ENCODE measurements around the gene LCAT.
A peak's percentile ranks its signal among the peaks of the same experiment; 100 is the strongest.

Gene LCAT

DNA sequence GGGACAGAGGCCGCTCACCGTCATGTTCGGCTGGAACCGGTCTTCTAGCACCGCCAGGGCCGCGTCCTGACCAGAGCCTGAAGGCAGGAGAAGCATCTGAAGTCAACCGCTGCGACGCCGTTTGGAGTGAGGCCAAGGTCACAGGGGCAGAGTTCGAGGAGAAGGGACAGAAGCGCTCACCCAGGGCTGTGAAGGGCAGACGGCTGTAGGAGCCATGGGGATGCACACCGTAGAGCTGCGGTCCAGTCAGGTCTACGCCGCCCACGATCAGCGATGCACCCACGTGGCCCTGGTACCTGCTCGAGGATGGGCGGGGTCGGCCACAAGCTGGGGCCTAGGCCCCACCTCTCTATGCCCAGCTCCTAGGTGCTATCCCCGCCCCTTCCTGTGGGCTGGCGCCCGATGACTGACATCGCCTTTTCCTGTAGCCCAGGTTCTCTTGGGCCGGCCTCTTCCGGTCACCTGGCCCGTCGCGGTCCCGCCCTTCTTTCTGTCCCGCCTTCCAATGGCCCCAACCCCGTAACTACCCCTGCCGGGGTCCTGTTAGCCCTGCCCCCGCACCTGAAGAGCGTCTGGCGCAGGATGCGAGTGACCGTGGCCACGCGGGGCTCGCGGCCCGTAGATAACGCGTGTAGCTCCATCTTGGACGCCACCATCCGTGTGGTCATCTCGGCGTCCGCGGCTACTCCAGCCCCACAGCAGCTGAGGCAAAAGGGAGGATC, 8.4 kb downstream of the LCAT start:
- Mint-ChIP-seq H3K4me3 (peak overlapping the region; percentile 92), H3K4me1 (peaks cover 22% of the 10 kb centered on the region), H3K9me3 (no peaks in the 10 kb centered on the region), H3K27me3 (no peaks in the 10 kb centered on the region), H3K27ac (peak overlapping the region; percentile 86), H3K36me3 (peaks cover 13% of the 10 kb centered on the region)
- DNase-seq (ENCODE audit: low spot score in 2 of 2) = peak; percentile 75 to 88
- peak; percentile 88 for ATAC-seq (ENCODE audit: low read depth)

GRCh38 chr16:67935101-67935401, 8.9 kb downstream of the LCAT start:
- Mint-ChIP-seq H3K9me3 (no peaks in the 10 kb centered on the region), H3K27ac (peak overlapping the region; percentile 86), H3K36me3 (peaks cover 13% of the 10 kb centered on the region), H3K4me1 (peaks cover 18% of the 10 kb centered on the region), H3K4me3 (peak overlapping the region; percentile 92), H3K27me3 (no peaks in the 10 kb centered on the region)
- ATAC-seq (ENCODE audit: low read depth) = no peak
- no peak for DNase-seq (ENCODE audit: low spot score in 2 of 2)

- Mint-ChIP-seq H3K4me1 (peaks cover 14% of the 10 kb centered on the region), H3K27ac (peak overlapping the region; percentile 86), H3K4me3 (peak overlapping the region; percentile 8), H3K27me3 (no peaks in the 10 kb centered on the region), H3K36me3 (peaks cover 13% of the 10 kb centered on the region), H3K9me3 (no peaks in the 10 kb centered on the region)
- no peak for DNase-seq (ENCODE audit: low spot score in 2 of 2)
- no peak for ATAC-seq (ENCODE audit: low read depth)
These were observed 9.4 kb downstream of the LCAT start for GRCh38 chr16:67934306-67935100.

- Mint-ChIP-seq H3K27me3 (no peaks in the 10 kb centered on the region), H3K9me3 (no peaks in the 10 kb centered on the region), H3K4me3 (no peak overlapping the region), H3K4me1 (peaks cover 14% of the 10 kb centered on the region), H3K27ac (no peak overlapping the region), H3K36me3 (peaks cover 13% of the 10 kb centered on the region)
- DNase-seq (ENCODE audit: low spot score in 2 of 2) (no peak), ATAC-seq (ENCODE audit: low read depth) (no peak)
These were observed 10.1 kb downstream of the LCAT start for GRCh38 chr16:67933805-67934204.

GRCh38 chr16:67932462-67932840, 11.5 kb downstream of the LCAT start:
- Mint-ChIP-seq H3K4me1 (peaks cover 18% of the 10 kb centered on the region), H3K27me3 (no peaks in the 10 kb centered on the region), H3K4me3 (no peak overlapping the region), H3K9me3 (no peaks in the 10 kb centered on the region), H3K36me3 (peaks cover 16% of the 10 kb centered on the region), H3K27ac (no peak overlapping the region)
- no peak for ATAC-seq (ENCODE audit: low read depth)
- no peak for DNase-seq (ENCODE audit: low spot score in 2 of 2)

- no peak for DNase-seq (ENCODE audit: low spot score in 2 of 2)
These were observed 12.0 kb downstream of the LCAT start, which contains the start of gene CTRL for GRCh38 chr16:67931712-67932461. Gene CTRL, minus strand, starts transcription at chr16:67931862. Its CDS starts 10 bp downstream, at chr16:67931852.

DNA sequence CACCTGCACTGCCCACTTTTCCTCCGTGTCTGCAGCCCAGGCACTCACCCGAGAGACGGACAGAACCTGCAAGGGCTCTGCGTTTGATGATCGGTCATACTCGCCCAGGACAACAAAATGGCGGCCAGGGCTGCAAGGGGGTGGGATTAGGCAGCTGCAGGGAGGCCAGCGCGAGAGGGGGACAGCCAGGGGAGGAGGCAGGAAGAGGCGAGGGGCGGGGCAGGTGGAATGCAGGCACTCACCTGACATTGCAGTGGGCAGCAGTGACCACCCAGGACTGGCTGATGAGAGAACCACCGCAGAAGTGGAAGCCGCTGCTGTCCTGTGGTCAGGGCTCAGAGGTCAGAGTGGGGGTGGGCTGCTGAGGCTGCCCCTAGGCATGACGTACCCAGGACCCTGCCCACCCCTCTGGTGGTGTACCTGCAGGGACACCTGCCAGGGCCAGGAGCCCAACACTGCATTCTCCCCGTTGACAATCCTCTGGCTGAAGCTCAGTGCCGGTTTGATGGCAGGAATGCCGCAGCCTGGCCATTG, 13.2 kb downstream of the LCAT start:
- no peaks in the 10 kb centered on the region for H3K9me3 Mint-ChIP-seq
- H3K4me3 Mint-ChIP-seq = no peak overlapping the region
- ATAC-seq (ENCODE audit: low read depth) = no peak

More at GRCh38 chr16:67931712-67932461, 12.0 kb downstream of the LCAT start, which contains the start of gene CTRL:
- no peaks in the 10 kb centered on the region for H3K27me3 Mint-ChIP-seq
- H3K27ac Mint-ChIP-seq = no peak within 1 kb of the TSS
- H3K4me3 Mint-ChIP-seq = no peak within 1 kb of the TSS
- peaks cover 12% of the 10 kb centered on the region for H3K4me1 Mint-ChIP-seq
- peaks cover 16% of the 10 kb centered on the region for H3K36me3 Mint-ChIP-seq
- no peaks in the 10 kb centered on the region for H3K9me3 Mint-ChIP-seq
- no peak for ATAC-seq (ENCODE audit: low read depth)

GRCh38 chr16:67930191-67930590, 13.7 kb downstream of the LCAT start:
- Mint-ChIP-seq H3K27ac (no peak overlapping the region), H3K4me3 (no peak overlapping the region), H3K9me3 (no peaks in the 10 kb centered on the region), H3K4me1 (peaks cover 22% of the 10 kb centered on the region), H3K27me3 (no peaks in the 10 kb centered on the region), H3K36me3 (peaks cover 13% of the 10 kb centered on the region)
- DNase-seq (ENCODE audit: low spot score in 2 of 2) (no peak), ATAC-seq (ENCODE audit: low read depth) (no peak)

More for the DNA sequence above, 13.2 kb downstream of the LCAT start:
- no peak overlapping the region for H3K27ac Mint-ChIP-seq
- no peak for DNase-seq (ENCODE audit: low spot score in 2 of 2)
- H3K4me1 Mint-ChIP-seq = peaks cover 20% of the 10 kb centered on the region
- H3K36me3 Mint-ChIP-seq = peaks cover 16% of the 10 kb centered on the region
- no peaks in the 10 kb centered on the region for H3K27me3 Mint-ChIP-seq

DNA sequence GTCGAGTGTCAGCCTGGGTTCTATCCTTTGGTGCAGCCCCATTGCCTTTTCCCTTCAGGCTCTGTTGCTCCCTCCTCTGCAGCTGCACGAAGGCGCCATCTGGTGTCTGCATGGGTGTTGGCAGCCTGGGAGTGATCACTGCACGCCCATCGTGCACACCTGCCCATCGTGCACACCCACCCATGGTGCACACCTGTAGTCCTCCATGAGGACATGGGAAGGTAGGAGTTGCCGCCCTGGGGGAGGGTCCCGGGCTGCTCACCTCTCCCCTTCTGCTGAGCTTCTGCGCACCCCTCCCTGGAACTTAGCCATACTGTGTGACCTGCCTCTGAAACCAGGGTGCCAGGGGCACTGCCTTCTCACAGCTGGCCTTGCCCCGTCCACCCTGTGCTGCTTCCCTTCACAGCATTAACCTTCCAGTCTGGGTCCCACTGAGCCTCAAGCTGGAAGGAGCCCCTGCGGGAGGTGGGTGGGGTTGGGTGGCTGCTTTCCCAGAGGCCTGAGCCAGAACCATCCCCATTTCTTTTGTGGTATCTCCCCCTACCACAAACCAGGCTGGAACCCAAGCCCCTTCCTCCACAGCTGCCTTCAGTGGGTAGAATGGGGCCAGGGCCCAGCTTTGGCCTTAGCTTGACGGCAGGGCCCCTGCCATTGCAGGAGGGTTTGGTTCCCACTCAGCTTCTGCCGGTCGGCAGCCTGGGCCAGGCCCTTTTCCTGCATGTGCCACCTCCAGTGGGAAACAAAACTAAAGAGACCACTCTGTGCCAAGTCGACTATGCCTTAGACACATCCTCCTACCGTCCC, 15.2 kb downstream of the LCAT start:
- DNase-seq (ENCODE audit: low spot score in 2 of 2) (peak; percentile 72 to 74), ATAC-seq (ENCODE audit: low read depth) (peak; percentile 89)
- Mint-ChIP-seq H3K27me3 (no peaks in the 10 kb centered on the region), H3K9me3 (no peaks in the 10 kb centered on the region), H3K27ac (peak overlapping the region; percentile 31), H3K4me1 (peaks cover 19% of the 10 kb centered on the region), H3K4me3 (no peak overlapping the region), H3K36me3 (peaks cover 6% of the 10 kb centered on the region)

DNA sequence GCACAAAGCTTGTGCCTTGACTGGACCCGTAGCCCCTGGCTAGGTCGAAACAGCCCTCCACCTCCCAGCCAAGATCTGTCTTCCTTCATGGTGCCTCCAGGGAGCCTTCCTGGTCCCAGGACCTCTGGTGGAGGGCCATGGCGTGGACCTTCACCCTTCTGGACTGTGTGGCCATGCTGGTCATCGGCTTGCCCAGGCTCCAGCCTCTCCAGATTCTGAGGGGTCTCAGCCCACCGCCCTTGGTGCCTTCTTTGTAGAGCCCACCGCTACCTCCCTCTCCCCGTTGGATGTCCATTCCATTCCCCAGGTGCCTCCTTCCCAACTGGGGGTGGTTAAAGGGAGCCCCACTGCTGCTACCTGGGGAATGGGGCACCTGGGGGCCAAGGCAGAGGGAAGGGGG, 15.8 kb downstream of the LCAT start:
- H3K4me3 Mint-ChIP-seq = no peak overlapping the region
- no peaks in the 10 kb centered on the region for H3K9me3 Mint-ChIP-seq
- DNase-seq (ENCODE audit: low spot score in 2 of 2) (no peak), ATAC-seq (ENCODE audit: low read depth) (no peak)
- H3K36me3 Mint-ChIP-seq = peaks cover 3% of the 10 kb centered on the region
- H3K4me1 Mint-ChIP-seq = peaks cover 19% of the 10 kb centered on the region
- no peaks in the 10 kb centered on the region for H3K27me3 Mint-ChIP-seq
- peak overlapping the region; percentile 31 for H3K27ac Mint-ChIP-seq

GRCh38 chr16:67927131-67927941, 16.6 kb downstream of the LCAT start:
- DNase-seq (ENCODE audit: low spot score in 2 of 2) = no peak
- ATAC-seq (ENCODE audit: low read depth) = no peak
- Mint-ChIP-seq H3K27me3 (no peaks in the 10 kb centered on the region), H3K36me3 (peaks cover 3% of the 10 kb centered on the region), H3K27ac (no peak overlapping the region), H3K9me3 (no peaks in the 10 kb centered on the region), H3K4me1 (peaks cover 21% of the 10 kb centered on the region), H3K4me3 (no peak overlapping the region)

GRCh38 chr16:67926181-67926750, 17.7 kb downstream of the LCAT start:
- Mint-ChIP-seq H3K27me3 (no peaks in the 10 kb centered on the region), H3K4me1 (peaks cover 22% of the 10 kb centered on the region), H3K4me3 (no peak overlapping the region), H3K27ac (no peak overlapping the region), H3K9me3 (no peaks in the 10 kb centered on the region), H3K36me3 (peaks cover 3% of the 10 kb centered on the region)
- no peak for DNase-seq (ENCODE audit: low spot score in 2 of 2)
- ATAC-seq (ENCODE audit: low read depth) = no peak

Measured in memory B cell (primary cell).